Posterior cingulate gyrus (tissue), 11 donors: ENCODE data around the gene LASP1NB.

Source experiments
- DNase-seq, 10 donors: peaks; one replicate each; pipeline versions ENCODE4 v3.0.0 to v3.0.0-alpha.2; 2020 to 2021; ENCODE audit warnings: mixed read lengths in 3 of 10
- intact Hi-C: fragments of 100-400 bp; cut with DNase I; formaldehyde crosslinking; loops from one replicate; pipeline ENCODE4 v1.15.1; 2023

LASP1NB gene

DNA sequence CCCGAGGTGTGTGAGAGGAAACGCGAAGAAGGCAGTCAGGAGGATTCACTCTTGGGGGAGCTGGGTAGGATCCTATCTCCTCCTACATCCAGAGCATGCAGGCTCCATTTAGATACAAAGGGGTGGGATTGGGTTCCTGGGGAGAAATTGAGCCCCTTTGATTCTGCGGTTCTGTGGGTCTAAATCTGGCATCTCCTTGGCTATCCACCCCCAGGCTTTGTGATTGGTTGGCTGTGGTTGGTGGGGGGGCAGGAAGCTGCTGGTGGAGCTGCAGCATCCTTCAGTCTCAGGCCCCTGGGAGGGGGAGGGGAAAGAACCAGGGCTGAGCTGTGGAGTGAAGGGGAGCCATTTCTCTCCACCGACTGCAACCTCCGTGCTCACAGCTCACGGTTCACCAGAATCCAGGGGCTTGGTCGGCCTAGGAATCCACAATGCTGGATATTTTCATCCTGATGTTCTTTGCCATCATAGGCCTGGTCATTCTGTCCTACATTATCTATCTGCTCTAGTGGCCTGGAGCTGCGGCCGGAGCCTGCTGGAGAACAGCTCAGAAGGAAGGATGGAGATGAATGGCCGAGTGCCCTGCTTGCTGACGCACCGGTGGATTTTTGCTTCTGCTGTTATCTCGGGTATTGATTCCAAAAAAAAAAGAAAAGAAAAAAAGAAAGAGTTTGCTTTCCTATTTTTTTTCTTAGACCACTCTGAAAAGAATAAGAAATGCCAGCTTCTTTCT lies at the start of gene LASP1NB:
TSS of gene LASP1NB (plus strand) at position 352 of the 733 bp plus-strand sequence.
- intact Hi-C loops: no loop called here
- peak; percentile 86 to 99 (median 92) for DNase-seq

DNA sequence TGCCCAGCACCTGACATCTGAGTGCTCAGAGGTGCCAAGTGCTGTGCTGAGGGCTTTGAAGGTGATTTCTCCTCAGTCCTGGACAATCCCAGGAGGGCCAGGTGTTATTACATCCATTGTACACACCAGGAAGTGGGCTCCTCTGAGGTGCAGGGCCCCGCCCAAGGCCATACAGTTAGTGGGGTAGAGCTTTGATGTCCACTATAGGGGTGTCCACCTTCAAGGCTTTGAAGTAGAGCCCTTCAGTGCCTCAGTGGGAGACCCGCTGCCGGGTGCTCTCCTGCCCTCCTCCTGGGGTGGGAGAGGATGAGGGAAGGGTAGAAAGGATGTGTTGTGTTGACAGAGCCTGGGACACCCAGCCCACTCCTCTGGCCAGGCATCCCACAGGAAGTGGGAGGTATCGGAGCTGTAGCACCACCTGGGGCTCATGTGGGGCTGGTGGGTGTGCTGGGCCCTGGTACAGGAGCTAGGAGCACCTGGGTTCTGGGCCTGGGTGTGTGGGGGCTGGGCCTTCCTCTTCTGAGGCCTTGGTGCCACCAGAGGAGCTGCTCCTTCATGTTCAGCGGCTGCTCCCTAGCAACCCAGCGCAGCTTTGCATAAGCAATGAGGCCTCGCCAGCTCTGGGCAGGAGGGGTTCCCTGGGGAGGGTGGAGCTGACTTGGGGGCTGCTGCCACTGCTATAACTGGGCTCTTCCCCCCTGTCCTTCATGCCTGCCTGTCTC lies 48.1 kb upstream of the LASP1NB start:
- peak in 3 of 10 donors; percentile 39 to 89 (median 78) for DNase-seq
- intact Hi-C loops: no loop called here

DNA sequence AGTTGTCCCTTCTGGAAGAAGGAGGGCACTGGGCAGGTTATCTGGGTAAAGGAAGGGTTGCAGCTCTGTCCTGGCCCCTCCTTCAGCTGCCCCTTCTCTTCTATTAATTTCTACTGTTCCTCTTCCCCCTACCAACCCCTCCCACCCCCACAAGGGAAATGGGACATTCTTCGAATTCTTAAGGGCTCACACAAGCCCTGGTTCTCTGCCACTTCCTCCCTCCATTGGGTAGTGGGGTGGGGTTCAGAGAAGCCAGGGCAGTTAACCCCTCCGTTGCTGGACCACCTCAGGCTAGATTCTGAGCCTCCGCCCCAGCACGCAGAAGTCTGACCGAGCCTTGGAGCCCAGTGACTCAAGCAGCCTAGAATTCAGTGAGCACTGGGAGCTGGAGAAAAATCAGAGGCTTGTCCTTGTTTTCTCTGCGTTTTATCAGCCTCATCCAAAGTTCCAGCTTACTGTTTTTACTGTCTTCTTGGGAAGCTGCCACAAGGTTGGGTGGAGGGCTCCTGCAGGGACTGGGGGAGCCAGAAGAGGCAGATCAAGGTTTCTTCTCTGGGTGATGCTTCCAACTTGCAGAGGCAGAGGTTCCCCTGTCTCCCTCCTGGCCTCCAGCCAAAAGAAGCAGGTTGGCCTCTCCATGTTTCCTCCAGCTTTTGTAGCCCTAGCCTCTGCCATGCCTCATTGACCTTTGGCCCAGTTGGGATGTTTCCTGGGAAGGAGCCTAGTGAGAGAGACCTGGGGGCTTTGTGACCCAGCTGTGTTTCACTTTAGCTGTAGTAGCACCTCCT lies 45.3 kb upstream of the LASP1NB start:
- peak in 1 of 10 donors; percentile 78 for DNase-seq
- intact Hi-C loops: no loop called here

DNA sequence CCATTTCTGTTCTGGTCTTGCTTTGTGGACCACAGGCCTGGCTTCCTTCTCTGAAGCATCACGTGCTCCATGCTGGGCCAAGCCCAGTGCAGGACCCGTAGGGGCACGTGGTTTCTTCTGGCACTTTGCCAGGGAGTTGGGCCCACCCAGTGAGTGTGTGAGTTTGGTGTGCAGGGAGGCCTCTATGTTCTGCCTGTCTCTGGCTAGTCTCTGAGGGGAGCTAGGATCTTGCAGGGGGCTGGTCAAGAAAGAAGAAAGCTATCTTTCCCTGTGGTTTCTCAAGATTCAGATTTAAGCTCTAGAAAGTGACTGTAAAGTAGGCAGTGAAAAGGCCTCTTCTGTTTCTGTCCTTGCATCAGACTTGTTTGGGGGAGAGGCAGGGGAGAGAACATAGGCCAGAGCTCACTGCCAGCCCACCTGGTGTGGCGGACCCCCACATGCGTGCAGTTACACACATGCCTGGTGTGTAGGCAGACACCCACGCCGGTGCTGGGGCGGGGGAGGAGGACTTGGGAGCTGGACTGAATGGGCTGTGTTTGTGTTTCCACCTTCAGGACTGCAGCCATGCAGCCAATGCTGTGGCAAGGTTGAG lies 43.7 kb upstream of the LASP1NB start:
- intact Hi-C loops: no loop called here
- peak in 2 of 10 donors; percentile 80 to 81 for DNase-seq

DNA sequence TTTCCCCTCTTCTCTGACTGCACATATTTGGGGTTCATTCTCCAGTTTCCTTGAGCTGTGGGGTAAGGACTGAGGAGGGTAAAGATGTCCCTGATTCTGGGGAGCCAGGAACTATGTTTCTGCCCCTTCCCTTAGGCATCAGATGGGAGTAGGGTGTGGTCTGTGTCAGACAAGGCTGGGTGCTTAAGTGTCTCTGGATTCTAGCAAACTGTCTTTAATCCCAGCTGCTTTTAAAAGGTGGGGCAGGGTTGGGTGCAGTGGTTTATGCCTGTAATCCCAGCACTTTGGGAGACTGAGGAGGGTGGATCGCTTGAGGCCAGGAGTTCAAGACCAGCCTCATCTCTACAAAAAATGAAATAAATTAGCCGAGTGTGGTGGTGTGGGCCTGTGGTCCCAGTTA lies 42.5 kb upstream of the LASP1NB start:
- intact Hi-C loops: no loop called here
- DNase-seq: peak in 1 of 10 donors; percentile 17

DNA sequence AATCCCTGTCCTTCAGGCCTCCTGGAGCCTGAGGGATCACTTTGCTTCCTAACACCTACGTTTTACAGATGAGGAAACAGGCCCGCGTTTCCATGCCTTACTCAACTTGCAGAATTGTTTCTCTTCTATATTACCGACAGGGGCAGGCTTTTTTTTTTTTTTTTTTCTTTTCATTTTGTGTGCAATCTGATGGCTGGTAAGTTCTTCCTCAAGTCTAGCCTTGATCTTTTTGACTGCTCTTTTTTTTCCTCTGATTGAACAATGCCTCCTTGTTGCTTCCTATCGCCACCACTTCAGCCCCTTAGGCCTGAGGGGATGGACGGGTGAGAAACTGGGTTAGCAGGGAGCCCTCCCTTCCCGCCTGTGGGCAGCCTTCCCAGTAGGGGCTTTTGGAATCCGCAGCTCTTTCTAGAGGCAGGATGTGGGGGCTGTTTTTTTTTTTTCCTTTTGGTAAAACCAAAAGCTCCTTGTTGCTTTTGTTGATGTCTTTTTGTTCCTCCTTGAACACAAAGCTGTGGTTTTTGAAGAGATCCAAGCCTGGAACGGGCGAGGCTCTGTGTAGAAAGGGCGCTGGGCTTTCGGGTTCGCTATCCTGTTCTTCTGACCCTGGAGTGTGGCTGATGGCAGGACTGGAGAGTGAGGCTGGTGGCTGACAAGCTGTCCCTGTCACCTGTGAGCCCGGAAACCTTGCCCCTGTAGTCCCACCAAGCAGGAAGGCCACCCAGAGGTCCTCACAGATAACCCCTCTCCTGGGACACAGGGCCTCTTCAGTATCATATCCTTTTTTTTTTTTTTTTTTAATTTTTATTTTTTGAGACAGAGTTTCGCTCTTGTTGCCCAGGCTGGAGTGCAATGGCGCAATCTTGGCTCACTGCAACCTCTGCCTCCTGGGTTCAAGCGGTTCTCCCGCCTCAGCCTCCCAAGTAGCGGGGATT lies 41.6 kb upstream of the LASP1NB start:
- intact Hi-C loops: no loop called here
- no peak for DNase-seq

DNA sequence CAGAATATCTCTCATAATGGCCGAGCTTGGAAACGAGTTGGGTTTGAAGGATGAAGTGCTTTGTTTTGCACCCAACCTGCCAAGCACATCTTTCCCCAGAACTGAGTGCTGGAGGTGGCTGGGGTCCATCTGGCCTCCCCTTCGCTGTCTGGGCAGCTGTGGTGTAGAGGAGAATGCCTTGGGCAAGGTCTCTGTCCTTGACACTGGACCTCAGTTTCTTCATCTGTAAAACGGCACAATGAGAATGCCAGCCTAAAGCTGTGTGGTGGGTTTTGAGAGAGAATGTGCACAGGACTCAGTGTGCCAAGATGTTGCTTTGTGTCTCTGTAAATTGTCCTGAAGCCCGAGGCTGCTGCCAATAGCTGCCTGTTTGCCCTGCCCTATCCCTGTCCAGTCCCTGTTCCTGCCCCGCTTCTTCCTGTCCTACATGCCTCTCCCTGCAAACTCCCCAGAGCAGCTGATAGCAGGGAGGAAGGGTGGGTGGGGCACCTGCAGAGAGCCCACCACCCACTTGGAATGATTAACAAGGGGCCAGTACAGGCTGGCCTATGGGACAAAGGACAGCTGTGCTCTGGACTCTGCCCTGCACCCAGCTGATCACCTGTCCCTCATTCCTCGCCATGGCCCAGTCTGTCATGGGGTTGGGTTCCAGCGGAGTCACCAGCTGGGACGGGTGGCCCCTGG lies 40.2 kb upstream of the LASP1NB start:
- no peak for DNase-seq

DNA sequence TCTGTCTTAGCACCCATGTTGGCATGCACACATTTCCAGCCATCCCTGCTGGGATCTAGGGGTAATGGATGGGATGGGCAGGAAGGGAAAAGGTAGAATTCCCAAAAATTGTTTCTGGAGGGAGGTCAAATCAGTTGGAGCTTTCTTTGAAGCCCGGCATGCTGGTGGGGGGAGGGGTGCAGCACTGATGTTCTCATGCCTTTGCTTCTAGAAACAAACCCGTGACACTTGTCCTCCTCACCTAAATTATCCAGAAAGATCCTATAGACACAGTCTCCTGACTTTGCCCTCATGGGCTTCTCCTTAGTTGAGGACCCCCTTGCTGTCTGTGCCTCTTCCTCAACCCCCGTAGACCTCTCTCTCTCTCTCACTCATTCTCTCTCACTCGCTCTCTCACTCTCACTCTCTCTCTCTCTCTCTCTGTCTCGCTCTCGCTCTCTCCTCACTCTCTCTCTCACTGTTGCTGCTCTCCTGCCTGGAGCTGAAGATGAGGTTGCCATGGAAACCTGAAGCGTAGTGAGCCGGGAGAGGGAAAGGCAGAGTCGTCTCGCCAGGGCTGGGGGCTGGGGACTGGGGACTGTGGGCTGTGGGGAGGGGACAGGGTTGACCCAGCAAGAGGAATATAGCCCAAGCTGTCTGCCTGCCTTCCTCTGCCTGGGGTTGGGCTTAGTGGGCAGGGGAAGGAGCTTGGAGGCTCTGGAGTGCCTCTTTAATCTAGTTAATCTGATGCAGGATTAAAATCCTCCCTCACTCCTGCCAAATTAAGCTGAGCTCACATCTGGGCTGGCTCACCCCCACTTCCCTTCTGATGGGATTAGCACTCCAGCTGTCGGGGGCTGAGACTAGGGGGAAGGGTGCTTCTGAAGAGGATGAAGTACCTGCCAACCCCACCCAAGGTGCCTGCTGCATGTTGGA lies 39.4 kb upstream of the LASP1NB start:
- peak in 9 of 10 donors; percentile 34 to 93 (median 67) for DNase-seq
- intact Hi-C loops: no loop called here

More for the DNA sequence above, 40.2 kb upstream of the LASP1NB start:
- intact Hi-C loops: no loop called here

DNA sequence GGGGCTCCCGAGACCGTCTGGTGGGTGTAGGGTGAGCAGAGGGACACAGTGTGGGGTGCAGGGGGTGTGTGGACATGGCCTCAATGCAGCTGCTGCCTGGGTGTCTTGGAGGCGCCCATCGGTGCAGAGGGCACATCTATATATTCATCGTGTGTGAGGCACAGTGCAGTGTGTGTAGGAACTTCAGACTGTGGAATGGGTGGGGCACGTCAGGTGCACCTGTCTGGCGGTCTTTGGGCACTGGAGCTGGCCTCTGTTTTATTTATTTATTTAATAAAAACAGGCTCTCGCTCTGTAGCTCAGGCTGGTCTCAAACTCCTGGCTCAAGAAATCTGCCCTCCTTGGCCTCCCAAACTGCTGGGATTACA lies 38.8 kb upstream of the LASP1NB start:
- intact Hi-C loops: no loop called here
- no peak for DNase-seq

DNA sequence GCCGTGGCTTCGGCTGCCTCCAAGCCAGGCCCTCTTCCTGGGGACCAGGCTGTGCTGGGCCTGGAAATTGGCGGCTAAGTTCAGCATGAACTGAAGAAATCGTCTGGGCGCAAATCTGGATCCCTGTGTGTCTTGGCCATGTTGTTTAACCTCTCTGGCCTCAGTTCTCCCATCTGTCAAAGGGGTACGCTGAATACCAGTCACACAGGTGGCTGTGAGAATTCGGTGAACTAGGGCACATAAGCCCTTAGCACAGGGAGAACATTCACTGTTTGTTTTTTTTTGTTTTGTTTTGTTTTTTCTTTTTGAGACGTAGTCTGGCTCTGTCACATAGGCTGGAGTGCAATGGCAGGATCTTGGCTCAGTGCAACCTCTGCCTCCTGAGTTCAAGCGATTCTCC lies 36.6 kb upstream of the LASP1NB start:
- intact Hi-C loops: no loop called here
- no peak for DNase-seq

DNA sequence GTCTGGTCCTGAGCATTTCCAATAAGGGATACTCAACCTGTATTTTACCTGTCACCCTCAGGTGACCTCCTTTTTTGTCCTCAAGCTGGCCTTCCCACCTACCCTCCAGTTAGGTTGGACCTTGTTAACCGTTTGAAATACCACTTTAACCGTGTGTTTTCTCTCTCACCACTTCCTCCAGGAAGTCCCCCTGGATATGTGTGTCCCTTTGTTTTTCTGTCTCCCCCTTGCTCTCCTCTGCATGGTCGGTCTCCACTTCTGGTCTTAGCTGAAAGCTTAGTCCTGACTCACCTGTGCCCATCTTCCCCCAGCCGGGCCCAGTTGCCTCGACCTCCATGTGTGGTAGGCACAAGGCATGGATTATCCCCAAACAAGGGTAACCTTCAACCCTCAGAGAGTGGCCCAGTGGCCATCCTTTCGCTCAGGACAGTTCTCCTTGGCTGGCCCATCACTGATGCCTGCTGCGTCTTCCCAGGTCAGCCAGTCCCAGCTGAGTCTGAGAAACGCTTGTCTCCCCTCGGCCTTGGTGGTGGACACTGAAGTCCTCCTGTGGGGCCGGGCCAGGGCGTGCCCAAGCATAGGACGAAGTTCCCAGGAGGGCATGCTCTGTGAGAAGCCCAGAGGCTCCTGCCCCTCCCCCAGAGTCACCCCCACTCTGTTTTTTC lies 35.5 kb upstream of the LASP1NB start:
- no peak for DNase-seq
- intact Hi-C loops: no loop called here

DNA sequence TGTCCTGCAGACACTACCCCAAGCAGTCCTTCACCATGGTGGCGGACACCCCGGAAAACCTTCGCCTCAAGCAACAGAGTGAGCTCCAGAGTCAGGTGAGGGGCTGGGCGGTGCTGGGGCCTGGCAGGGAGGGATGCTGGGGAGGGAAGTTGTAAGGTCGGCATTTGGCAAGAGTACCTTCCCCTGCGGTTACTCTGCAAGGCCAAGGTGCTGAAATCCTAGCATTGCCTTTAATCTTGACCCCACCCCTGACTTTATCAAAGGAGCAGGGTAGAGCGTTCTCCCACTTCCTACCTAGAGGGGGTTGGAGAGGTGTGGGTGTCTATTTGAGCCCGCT lies 35.0 kb upstream of the LASP1NB start:
- DNase-seq: no peak
- intact Hi-C loops: no loop called here

DNA sequence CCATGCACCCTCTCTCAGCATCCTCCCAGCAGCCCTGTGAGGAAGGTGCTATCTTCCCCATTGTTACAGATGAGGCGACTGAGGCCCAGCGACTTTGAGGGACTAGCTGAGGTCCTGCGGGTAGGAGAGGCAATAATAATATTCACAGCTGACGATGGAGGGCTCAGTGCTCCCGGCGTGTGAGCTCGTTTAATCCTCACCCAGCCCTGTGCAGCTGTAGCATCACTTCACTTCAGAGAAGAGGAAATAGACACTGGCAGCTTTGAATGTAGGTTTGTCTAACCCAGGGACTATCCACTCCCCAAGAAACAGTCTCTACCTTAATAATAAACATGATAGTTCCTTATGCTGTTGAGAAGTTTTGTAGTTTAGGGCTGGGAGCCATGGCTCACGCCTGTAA lies 34.0 kb upstream of the LASP1NB start:
- DNase-seq: no peak
- intact Hi-C loops: no loop called here

DNA sequence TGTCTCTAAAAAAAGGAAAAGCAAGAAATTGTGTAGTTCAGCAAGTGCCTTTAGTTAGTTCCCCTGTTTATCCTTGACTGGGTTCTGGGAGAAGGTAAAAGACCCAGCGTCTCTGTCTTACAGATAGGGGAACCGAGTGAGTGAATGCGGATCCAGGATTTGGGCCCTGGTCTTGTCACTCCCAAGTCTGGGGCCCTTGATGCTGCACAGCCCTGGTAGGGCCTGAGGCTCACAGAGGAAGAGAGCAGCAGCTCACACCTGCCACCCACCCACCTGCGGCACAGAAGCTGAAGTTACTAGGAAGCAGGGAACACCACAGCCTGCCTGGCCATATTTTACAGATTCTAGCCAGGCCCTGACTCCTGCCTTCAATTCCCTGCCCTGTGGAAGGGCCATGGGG lies 33.3 kb upstream of the LASP1NB start:
- intact Hi-C loops: no loop called here
- DNase-seq: peak in 1 of 10 donors; percentile 48

DNA sequence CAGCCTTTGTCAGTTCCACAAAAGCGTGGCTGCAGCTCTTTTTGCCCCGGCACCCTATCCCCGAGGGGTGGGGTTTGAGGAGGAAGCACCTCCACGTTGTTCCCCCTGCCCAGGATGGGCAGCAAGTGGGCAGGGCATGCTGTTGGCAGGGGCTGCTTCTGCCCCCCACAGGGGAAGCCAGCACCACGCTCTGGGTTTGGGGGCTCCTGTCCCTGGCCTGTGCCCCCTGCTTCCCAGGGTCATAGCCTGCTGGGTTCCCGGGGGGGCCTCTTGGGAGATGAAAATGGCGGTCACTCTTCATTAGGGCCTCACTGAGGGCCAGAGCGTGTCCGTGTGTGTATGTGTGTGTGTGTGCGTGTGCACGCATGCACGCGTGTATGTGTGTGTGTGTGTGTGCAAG lies 32.8 kb upstream of the LASP1NB start:
- intact Hi-C loops: no loop called here
- peak in 1 of 10 donors; percentile 63 for DNase-seq

DNA sequence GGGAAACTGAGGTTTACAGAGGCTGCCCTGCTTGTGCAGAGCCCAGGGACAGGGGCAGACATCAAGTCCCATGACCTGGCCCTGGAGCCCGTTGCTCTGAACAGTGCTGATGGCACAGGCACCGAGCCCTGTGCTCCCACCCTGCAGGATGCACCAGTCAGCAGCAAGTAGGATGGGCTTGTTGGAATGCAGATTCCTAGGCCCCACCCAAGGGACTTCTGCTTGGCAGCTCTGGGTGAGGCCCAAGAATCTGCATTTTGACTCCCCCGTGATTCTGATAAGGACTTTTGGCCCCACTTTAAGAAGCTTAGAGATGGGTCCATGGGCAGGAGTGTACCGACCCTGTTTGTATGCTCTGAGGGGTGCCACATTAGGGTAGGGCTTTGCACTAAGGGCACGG lies 32.3 kb upstream of the LASP1NB start:
- intact Hi-C loops: no loop called here
- DNase-seq: no peak

DNA sequence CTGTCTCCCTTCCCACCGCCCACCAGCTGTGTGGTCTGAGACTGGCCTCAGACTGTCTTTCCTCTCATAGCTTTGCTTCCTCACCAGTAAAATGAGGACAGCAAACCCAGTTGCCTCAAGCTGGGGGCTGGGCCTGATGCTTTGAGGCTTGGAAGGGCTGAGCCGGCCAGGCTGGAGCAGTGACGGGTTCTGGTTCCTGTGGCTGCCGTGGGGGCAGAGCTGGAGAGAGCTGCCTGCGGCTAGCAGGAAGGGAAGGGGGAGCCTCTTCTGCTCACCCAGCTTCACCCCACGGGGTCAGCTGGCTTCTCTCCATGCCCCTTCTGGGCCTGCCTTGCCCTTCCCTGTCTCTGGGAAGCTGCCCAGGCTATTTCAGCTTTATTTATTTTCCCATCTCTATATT lies 31.8 kb upstream of the LASP1NB start:
- intact Hi-C loops: no loop called here
- DNase-seq: peak in 8 of 10 donors; percentile 32 to 92 (median 48)

DNA sequence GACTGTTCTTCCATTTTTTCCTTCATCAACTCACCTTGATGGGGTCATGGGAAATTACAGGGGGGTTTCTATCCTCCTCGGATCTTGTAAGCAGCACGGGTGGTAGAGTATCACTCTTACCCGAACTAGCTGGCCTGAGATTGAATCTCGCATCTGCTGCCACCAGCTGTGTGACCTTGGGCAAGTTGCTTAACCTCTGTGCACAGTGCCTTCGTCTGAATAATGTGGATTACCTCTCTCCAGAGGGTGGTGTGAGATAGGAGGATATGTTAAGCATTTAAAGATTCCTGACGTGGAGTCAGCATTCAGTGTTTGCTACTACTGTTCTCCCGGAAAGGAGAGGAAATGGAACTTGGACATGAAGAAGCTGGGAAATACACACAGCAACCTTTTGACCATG lies 31.1 kb upstream of the LASP1NB start:
- intact Hi-C loops: no loop called here
- no peak for DNase-seq
